ENCODE measurements around the gene SNX14. TPM values are rescaled to one million over a fixed set of nuclear protein-coding genes. Genes with fewer than 3 reads are reported as not detected.

The SNX14 gene
- total and polyA plus RNA-seq, 2 of the 13 experiments (the other 11 are each of a cell fraction or from before 2014, with no cell fraction given): 83.5 to 112 TPM

DNA sequence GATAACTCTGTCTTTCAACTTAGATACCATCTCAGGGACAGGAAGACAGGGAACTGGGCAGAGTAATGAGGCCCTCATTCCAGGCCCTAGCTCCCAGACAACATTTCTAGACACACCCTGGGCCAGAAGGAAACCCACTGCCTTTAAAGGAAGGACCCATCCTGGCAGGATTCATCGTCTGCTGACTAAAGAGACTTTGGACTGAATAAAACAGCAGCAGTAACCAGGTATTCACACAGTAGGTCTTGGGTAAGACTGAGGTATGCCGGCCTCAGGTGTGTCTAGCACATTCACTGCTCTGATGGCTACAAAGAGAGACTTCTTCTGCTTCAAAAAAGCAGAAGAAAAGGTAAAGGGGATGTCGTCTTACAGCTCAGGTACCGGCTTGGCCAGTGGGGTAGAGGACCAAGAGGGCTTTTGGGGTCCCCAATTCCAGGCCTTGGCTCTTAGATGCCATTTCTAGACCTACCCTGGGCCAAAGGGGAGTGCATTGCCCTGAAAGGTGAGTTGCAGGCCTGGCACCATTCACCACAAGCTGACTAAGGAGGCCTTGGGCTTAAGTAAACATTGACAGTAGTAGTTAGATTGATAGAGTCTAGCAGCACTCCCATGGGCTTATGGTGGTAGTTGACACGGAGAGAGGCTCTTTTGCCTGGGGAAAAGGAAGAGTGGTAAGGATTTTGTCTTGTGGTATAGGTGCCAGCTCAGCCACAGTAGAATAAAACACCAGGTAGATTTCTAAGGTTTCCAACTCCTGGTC lies 13.4 kb downstream of the SNX14 start:
- H2AFZ ChIP-seq (ENCODE audit: low read length): no peak overlapping the region
- H3K79me2 ChIP-seq (ENCODE audit: insufficient read depth, low read length): peaks cover 75% of the 10 kb centered on the region
- TF ChIP-seq ZFX (CRISPR knock-in tag; IDR thresholded peaks at IDR 0.05; ENCODE audit: low read depth) (peak; percentile 70), KAT2B (IDR thresholded peaks at IDR 0.05; ENCODE audit: borderline replicate concordance, low read depth, low read length) (no peak), GATAD2A (CRISPR knock-in tag; IDR thresholded peaks at IDR 0.05) (0 out of 2 replicates have a peak, but pooled peaks have one; percentile 21), MEIS2 (CRISPR knock-in tag; IDR thresholded peaks at IDR 0.05) (no peak), ELF4 (CRISPR knock-in tag; IDR thresholded peaks at IDR 0.05; ENCODE audit: borderline replicate concordance) (no peak), ZNF670 (CRISPR knock-in tag; IDR thresholded peaks at IDR 0.05; ENCODE audit: borderline replicate concordance) (no peak), ZNF646 (CRISPR knock-in tag; IDR thresholded peaks at IDR 0.05) (no peak), EHMT2 (IDR thresholded peaks at IDR 0.05; ENCODE audit: borderline replicate concordance, low read depth, low read length) (0 out of 2 replicates have a peak, but pooled peaks have one; percentile 50), ZNF878 (CRISPR knock-in tag; IDR thresholded peaks at IDR 0.05) (no peak), FOXA3 (CRISPR knock-in tag; IDR thresholded peaks at IDR 0.05) (peak; percentile 91), TRIM24 (CRISPR knock-in tag; IDR thresholded peaks at IDR 0.05) (no peak)
- TF ChIP-seq, protein P1, sequence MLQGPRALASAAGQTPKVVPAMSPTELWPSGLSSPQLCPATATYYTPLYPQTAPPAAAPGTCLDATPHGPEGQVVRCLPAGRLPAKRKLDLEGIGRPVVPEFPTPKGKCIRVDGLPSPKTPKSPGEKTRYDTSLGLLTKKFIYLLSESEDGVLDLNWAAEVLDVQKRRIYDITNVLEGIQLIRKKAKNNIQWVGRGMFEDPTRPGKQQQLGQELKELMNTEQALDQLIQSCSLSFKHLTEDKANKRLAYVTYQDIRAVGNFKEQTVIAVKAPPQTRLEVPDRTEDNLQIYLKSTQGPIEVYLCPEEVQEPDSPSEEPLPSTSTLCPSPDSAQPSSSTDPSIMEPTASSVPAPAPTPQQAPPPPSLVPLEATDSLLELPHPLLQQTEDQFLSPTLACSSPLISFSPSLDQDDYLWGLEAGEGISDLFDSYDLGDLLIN (CRISPR knock-in tag; IDR thresholded peaks at IDR 0.05; ENCODE audit: borderline replicate concordance): no peak

More for the DNA sequence above, 13.4 kb downstream of the SNX14 start:
- intact Hi-C loops (cut with micrococcal nuclease; ENCODE audit: unreplicated experiment) (no loop called here), in situ Hi-C loops (cut with HindIII; ENCODE audit: extremely low pct_ligation_motif_present, low pct_unique_long_range_greater_than_20kb) (no loop called here)
- Histone ChIP-seq H3K4me1 (ENCODE audit: insufficient read depth, low read length) (peaks cover 47% of the 10 kb centered on the region), H3K9me3 (ENCODE audit: low read length) (peaks cover 13% of the 10 kb centered on the region; the same call in 1 of the 2 replicates), H3K4me3 (replicated peaks in 1 of 3; ENCODE audit: insufficient read depth in 1 of 3, low read depth in 2 of 3, low read length in 3 of 3) (peak overlapping the region in 1 of 3 experiments; percentile 15; a peak in 1 of 6 replicates), H3K27ac (ENCODE audit: extremely low read length, insufficient read depth, low read length) (peak overlapping the region; percentile 45), H3K27me3 (ENCODE audit: control insufficient read depth in 1 of 2, insufficient read depth in 2 of 2, low read length in 2 of 2) (no peaks in the 10 kb centered on the region), H4K20me1 (ENCODE audit: insufficient read depth, low read length) (peaks cover 10% of the 10 kb centered on the region; the same call in 1 of the 2 replicates), H3K4me2 (ENCODE audit: low read depth, low read length) (peak overlapping the region; percentile 49), H3K9ac (ENCODE audit: insufficient read depth, low read depth, low read length) (peak overlapping the region; percentile 35; the same call in 1 of the 2 replicates), H3K36me3 (replicated peaks in 1 of 2; ENCODE audit: control insufficient read depth in 1 of 2, insufficient read depth in 2 of 2, low read length in 2 of 2) (no peaks in the 10 kb centered on the region)
- BruUV-seq (replicated peaks): no TSS peak
- 79% methylated on average over 4 of the region's 5 CpGs for WGBS (ENCODE audit: low lambda C conversion rate)
- FAIRE-seq (no peak), ATAC-seq (peak; percentile 97), DNase-seq (ENCODE audit: low spot score) (peak; percentile 67)
- CTCF ChIA-PET (ENCODE audit: low intra/inter-chr PET ratio, low total read pairs): no interaction called here
- POLR2A ChIA-PET: interaction anchor here (0.7 to 1.5 kb wide), 4 partner anchors 12 to 98 kb away, joined by 4 to 10 read pairs (median 8); partner anchors contain the start of genes SNX14 and SYNCRIP

All from HepG2 (cell line).